DOHH2 (cell line): Measurements from ENCODE around the gene BICC1.

Experiments used
- EZH2phosphoT487 ChIP-seq: fragments of 200-600 bp; sonication (generic); IDR thresholded peaks from 2 replicates; pipeline ENCODE4 v1.6.1; 2017; ENCODE audit warnings: borderline replicate concordance, mild to moderate bottlenecking, antibody characterized with exemption, low read length, moderate library complexity, mixed read lengths
- TF ChIP-seq, protein P1 (sequence below): fragments of 200-600 bp; sonication (generic); IDR thresholded peaks from one replicate; pipeline ENCODE4 v1.5.1; 2014; ENCODE audit warnings: antibody characterized with exemption, mild to moderate bottlenecking, low read depth, low read length; ENCODE audit not compliant: poor library complexity, severe bottlenecking

GRCh38 chr10:58734116-58734515 lies 221.4 kb downstream of the BICC1 start:
- TF ChIP-seq, protein P1, sequence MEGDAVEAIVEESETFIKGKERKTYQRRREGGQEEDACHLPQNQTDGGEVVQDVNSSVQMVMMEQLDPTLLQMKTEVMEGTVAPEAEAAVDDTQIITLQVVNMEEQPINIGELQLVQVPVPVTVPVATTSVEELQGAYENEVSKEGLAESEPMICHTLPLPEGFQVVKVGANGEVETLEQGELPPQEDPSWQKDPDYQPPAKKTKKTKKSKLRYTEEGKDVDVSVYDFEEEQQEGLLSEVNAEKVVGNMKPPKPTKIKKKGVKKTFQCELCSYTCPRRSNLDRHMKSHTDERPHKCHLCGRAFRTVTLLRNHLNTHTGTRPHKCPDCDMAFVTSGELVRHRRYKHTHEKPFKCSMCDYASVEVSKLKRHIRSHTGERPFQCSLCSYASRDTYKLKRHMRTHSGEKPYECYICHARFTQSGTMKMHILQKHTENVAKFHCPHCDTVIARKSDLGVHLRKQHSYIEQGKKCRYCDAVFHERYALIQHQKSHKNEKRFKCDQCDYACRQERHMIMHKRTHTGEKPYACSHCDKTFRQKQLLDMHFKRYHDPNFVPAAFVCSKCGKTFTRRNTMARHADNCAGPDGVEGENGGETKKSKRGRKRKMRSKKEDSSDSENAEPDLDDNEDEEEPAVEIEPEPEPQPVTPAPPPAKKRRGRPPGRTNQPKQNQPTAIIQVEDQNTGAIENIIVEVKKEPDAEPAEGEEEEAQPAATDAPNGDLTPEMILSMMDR = no peak
- TF ChIP-seq EZH2phosphoT487 = no peak
